Natural killer cell (primary cell): ENCODE results near the gene CFAP43. TPM values are rescaled to one million over a fixed set of nuclear protein-coding genes. Genes with fewer than 3 reads are reported as not detected.

Experiments used
- ATAC-seq, 3 donors: fragments of 150-1000 bp in 2 of 3; fragments of 200-7000 bp in 1 of 3; cut with Tn5 transposase; 1 replicate in 1 of 3; 2 replicates in 2 of 3; pipeline ENCODE4 v1.10.0; 2021; ENCODE audit warnings: mild to moderate bottlenecking in 2 of 3, moderate library complexity in 2 of 3
- DNase-seq, 2 donors: peaks; one replicate each; pipeline versions ENCODE4 v3.0.0 to v3.0.0-alpha.2; 2013 to 2021; ENCODE audit warnings: mixed read lengths in 1 of 2
- H3K27ac ChIP-seq: one replicate; pipeline ENCODE4 v1.5.1; 2013; ENCODE audit warnings: mild to moderate bottlenecking, low read length
- H3K27me3 ChIP-seq: one replicate; pipeline ENCODE4 v1.6.1; 2013; ENCODE audit warnings: low read length; ENCODE audit not compliant: control insufficient read depth, insufficient read depth
- H3K36me3 ChIP-seq: one replicate; pipeline ENCODE4 v1.6.1; 2013; ENCODE audit warnings: low read length; ENCODE audit not compliant: control insufficient read depth, insufficient read depth
- H3K4me1 ChIP-seq: one replicate; pipeline ENCODE4 v1.6.1; 2013; ENCODE audit warnings: low read length; ENCODE audit not compliant: control insufficient read depth, insufficient read depth
- H3K4me3 ChIP-seq: one replicate; pipeline ENCODE4 v1.5.1; 2013; ENCODE audit warnings: low read length
- H3K9me3 ChIP-seq: one replicate; pipeline ENCODE4 v1.6.1; 2013; ENCODE audit warnings: low read length; ENCODE audit not compliant: control insufficient read depth, insufficient read depth
- H3K27ac Mint-ChIP-seq, 2 donors: one replicate each; pipeline ENCODE4 v1.8.0; 2022; ENCODE audit warnings: mild to moderate bottlenecking in 2 of 2, mixed read lengths in 2 of 2, moderate library complexity in 1 of 2
- H3K27me3 Mint-ChIP-seq, 2 donors: one replicate each; pipeline ENCODE4 v1.8.0; 2022; ENCODE audit warnings: low read depth in 2 of 2, mixed read lengths in 2 of 2
- H3K36me3 Mint-ChIP-seq: one replicate; pipeline ENCODE4 v1.8.0; 2022; ENCODE audit warnings: mixed read lengths
- H3K4me1 Mint-ChIP-seq, 2 donors: one replicate each; pipeline ENCODE4 v1.8.0; 2022; ENCODE audit warnings: mixed read lengths in 2 of 2
- H3K4me3 Mint-ChIP-seq: one replicate; pipeline ENCODE4 v1.8.0; 2022; ENCODE audit warnings: mild to moderate bottlenecking, moderate library complexity, mixed read lengths
- H3K9me3 Mint-ChIP-seq, 2 donors: one replicate each; pipeline ENCODE4 v1.8.0; 2022; ENCODE audit warnings: mixed read lengths in 2 of 2
- WGBS: methylation state at CpG from one replicate; pipeline ENCODE4 v1.1.7; 2013; ENCODE audit warnings: missing lambda C conversion rate; ENCODE audit not compliant: insufficient coverage; 5-methylcytosine and 5-hydroxymethylcytosine counted together
- intact Hi-C: fragments of 100-400 bp; cut with micrococcal nuclease; formaldehyde crosslinking; loops from one replicate; pipeline ENCODE4 v1.14.2; 2022
- total RNA-seq, 4 donors: library from RNA; stranded (reverse); fragments of 120-200 nt in 1 of 4; gene quantifications; one replicate each; pipeline versions ENCODE4 v1.2.3 to v1.2.4, GENCODE V29; 2013 to 2022
- TF ChIP-seq, protein P1 (sequence below): fragments of 200-600 bp; IDR thresholded peaks from one replicate; pipeline ENCODE4 v1.8.0; 2022; ENCODE audit warnings: antibody characterized with exemption

The CFAP43 gene
- total RNA-seq, 3 donors from 2014 or later (not counting 1 experiment from before 2014, with no cell fraction given) = 0.16 TPM; not detected in 2

DNA sequence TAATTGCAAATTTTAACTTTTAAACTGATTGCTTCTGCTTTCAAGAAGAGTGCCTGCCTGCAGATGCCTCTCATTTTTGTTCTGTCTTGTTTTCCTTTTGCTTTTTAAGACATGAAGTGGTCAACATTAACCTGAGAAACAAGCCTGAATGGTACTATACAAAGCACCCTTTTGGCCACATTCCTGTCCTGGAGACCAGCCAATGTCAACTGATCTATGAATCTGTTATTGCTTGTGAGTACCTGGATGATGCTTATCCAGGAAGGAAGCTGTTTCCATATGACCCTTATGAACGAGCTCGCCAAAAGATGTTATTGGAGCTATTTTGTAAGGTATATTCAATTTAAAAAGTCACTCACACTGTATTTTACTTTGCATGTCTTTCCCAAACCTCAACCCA is 45.6 kb upstream of the CFAP43 start:
- Mint-ChIP-seq H3K4me3 (no peak overlapping the region), H3K4me1 (peaks cover 0 to 5% of the 10 kb centered on the region in 2 donors), H3K9me3 (no peaks in the 10 kb centered on the region), H3K27ac (no peak overlapping the region), H3K36me3 (no peaks in the 10 kb centered on the region), H3K27me3 (peaks cover 22 to 24% of the 10 kb centered on the region in 2 donors)
- Histone ChIP-seq H3K27me3 (peaks cover 13% of the 10 kb centered on the region), H3K4me3 (no peak overlapping the region), H3K9me3 (no peaks in the 10 kb centered on the region), H3K36me3 (no peaks in the 10 kb centered on the region), H3K4me1 (peaks cover 9% of the 10 kb centered on the region), H3K27ac (no peak overlapping the region)
- intact Hi-C loops = no loop called here
- 100% methylated on average over 2 of the region's 2 CpGs for WGBS
- DNase-seq (no peak), ATAC-seq (no peak)
- TF ChIP-seq, protein P1, sequence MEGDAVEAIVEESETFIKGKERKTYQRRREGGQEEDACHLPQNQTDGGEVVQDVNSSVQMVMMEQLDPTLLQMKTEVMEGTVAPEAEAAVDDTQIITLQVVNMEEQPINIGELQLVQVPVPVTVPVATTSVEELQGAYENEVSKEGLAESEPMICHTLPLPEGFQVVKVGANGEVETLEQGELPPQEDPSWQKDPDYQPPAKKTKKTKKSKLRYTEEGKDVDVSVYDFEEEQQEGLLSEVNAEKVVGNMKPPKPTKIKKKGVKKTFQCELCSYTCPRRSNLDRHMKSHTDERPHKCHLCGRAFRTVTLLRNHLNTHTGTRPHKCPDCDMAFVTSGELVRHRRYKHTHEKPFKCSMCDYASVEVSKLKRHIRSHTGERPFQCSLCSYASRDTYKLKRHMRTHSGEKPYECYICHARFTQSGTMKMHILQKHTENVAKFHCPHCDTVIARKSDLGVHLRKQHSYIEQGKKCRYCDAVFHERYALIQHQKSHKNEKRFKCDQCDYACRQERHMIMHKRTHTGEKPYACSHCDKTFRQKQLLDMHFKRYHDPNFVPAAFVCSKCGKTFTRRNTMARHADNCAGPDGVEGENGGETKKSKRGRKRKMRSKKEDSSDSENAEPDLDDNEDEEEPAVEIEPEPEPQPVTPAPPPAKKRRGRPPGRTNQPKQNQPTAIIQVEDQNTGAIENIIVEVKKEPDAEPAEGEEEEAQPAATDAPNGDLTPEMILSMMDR = no peak

DNA sequence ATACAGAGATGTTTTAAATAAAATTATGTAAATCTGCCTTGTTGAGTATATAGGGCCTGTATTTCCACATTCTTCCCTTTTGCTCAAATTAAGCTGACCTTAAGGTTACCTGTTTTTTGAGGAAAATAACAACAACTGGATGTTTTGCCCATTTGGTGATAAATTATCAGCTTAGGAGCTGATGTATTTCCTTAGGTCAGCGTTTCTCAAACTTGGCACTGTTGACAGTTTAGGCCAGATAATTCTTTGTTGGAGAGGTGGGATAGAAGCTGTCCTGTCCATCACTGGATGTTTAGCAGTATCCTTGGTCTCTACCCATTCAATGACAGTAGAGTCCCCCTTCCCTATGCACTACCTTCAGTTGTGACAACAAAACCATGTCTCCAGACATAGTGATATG is 44.0 kb upstream of the CFAP43 start:
- Mint-ChIP-seq H3K27me3 (peaks cover 13 to 24% of the 10 kb centered on the region in 2 donors), H3K4me1 (peaks cover 0 to 5% of the 10 kb centered on the region in 2 donors), H3K4me3 (no peak overlapping the region), H3K36me3 (no peaks in the 10 kb centered on the region), H3K27ac (no peak overlapping the region), H3K9me3 (no peaks in the 10 kb centered on the region)
- Histone ChIP-seq H3K27ac (no peak overlapping the region), H3K9me3 (no peaks in the 10 kb centered on the region), H3K4me3 (no peak overlapping the region), H3K27me3 (peaks cover 13% of the 10 kb centered on the region), H3K4me1 (peaks cover 9% of the 10 kb centered on the region), H3K36me3 (no peaks in the 10 kb centered on the region)
- DNase-seq (no peak), ATAC-seq (no peak)
- intact Hi-C loops = no loop called here
- TF ChIP-seq, protein P1 = no peak
- 86% methylated on average over 1 of the region's 1 CpG for WGBS

DNA sequence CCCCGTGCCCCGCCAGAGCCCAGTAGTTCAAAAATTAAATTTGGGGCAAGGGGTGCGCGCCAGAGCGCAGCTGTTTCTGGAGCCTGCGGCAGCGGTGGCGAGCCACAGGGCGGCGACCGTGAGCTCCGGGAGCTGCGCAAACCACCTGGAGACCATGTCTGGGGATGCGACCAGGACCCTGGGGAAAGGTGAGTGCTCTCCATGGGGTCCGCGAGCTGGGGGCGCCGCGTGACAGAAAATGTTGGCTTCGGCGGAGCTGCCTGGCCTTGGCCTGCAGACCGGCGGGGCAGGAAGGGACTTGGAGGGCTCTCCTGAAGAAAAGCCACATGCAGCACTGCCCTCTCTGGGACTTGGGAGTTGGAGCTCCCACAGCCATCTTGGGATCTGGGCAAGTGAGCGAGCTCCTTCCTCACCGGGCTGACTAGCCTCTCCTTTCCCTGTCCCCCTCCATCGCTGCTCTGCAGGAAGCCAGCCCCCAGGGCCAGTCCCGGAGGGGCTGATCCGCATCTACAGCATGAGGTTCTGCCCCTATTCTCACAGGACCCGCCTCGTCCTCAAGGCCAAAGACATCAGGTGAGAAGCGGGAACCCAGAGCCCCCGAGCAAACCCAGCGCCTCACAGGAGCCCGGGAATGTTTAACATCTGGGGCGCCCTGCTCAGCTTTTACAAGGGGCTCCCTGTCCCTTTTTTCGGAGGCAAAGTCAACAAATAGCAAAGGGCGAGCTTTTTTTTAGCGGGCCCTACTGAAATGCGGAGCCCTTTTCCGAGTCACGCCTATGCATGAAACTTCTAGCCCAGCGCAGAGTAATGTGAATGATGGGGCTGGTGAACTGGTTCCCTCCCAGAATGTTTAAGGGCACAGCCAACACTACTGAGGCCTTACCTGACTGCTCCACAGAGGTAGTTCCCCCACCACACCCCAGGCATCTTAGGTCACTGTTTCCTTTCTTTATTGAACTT is 42.9 kb upstream of the CFAP43 start:
- Histone ChIP-seq H3K4me1 (peaks cover 9% of the 10 kb centered on the region), H3K36me3 (no peaks in the 10 kb centered on the region), H3K27me3 (peaks cover 13% of the 10 kb centered on the region), H3K27ac (no peak overlapping the region), H3K4me3 (no peak overlapping the region), H3K9me3 (no peaks in the 10 kb centered on the region)
- 30% methylated on average over 42 of the region's 42 CpGs for WGBS
- TF ChIP-seq, protein P1 = peak; percentile 53
- H3K36me3 Mint-ChIP-seq = no peaks in the 10 kb centered on the region
- peaks cover 13 to 24% of the 10 kb centered on the region in 2 donors for H3K27me3 Mint-ChIP-seq
- peak; percentile 58 to 76 (median 73) for ATAC-seq
- DNase-seq = peak in 1 of 2 donors; percentile 70
- no peak overlapping the region for H3K4me3 Mint-ChIP-seq
- no peak overlapping the region for H3K27ac Mint-ChIP-seq
- intact Hi-C loops = no loop called here
- H3K4me1 Mint-ChIP-seq = peaks cover 0 to 5% of the 10 kb centered on the region in 2 donors
- H3K9me3 Mint-ChIP-seq = no peaks in the 10 kb centered on the region
